A549 treated with DMSO at 1 μM for 4 hours (cell line): ENCODE data around the gene LRP5. TPM values are rescaled to one million over a fixed set of nuclear protein-coding genes. Genes with fewer than 3 reads are reported as not detected.

Source experiments
- total RNA-seq: library from RNA; stranded (reverse); fragments of 200-300 nt; extraction: Qiagen RNA extraction; gene quantifications from 5 replicates; pipeline ENCODE4 v1.2.3, GENCODE V29; 2022; ENCODE audit warnings: low read depth

Gene LRP5
- total RNA-seq: 35.9 to 58.6 TPM (median 47.8 TPM) in 5 replicates

DNA sequence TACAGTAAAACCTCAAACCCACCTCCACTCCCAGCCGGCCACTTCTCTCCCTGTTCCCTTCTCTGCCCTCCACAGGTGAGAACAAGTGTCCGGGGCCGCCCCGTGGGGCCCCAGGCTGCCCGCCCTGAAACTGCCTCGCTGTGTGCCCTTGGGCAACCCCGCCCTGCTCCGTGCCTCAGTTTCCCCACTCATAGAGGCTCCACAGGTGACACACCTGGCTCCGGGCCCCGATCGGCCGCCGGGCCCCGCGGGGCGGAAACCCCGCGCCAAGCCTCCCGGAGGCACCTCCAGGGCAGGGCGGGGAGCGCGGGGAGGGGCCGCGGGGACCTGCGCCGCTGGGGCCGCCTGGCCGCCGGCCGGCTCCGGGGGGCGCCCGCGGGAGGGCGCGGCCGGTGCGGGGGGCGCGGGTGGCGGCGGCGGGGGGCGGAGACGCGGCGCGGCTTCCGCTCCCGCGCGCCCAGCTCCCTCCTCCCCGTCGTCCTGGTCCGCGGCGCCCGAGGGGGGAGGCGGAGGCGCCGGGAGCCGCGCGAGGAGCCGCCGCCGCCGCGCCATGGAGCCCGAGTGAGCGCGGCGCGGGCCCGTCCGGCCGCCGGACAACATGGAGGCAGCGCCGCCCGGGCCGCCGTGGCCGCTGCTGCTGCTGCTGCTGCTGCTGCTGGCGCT, at the start of gene LRP5:
TSS of gene LRP5 (plus strand) at position 475 of the 663 bp plus-strand sequence. CDS start at position 599, 124 bp downstream.

DNA sequence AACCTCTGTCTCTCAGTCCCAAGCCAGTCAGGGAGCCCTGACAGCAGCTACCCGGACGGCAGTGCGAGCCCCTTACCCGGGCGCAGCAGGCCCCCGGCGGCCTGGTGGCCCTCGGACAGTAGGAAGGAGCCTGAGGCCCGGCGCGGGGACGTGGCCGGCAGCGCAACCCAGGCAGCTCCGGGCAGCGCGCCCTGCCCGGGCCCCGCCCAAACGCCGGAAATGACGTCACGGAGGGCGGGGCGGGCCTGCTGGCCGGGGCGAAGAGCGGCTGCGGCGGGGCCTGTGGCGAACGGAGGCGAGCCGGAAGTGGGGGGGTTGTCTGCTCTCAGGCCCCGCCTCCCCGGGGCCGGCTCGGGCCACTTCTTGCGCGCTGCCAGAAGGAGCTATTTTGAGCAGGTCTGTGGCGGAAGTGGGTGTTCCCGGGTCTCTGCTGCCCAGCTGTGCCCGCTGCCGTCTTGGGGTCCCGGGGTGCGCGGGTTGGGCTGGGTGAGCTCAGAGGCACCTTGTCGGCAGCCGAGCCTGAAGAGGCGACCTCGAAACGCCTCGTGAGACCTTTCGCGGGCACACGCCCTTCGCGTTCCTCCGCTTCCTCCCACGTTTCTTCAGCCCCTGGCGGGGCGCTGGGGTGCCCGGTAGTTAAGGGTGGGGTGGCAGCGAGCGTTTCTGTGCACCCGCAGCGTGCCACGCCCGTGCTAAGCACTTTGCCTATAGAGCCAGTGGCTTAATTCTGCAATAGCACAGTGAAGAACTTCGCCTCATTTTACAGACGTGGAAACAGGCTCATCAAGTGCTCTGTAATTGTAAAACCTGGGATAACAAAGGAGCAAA, 40.4 kb upstream of the LRP5 start, which contains the start of gene C11orf24:
TSS of gene C11orf24 (minus strand) at position 193 of the 828 bp plus-strand sequence. CDS start 8,206 bp downstream, outside the sequence.

DNA sequence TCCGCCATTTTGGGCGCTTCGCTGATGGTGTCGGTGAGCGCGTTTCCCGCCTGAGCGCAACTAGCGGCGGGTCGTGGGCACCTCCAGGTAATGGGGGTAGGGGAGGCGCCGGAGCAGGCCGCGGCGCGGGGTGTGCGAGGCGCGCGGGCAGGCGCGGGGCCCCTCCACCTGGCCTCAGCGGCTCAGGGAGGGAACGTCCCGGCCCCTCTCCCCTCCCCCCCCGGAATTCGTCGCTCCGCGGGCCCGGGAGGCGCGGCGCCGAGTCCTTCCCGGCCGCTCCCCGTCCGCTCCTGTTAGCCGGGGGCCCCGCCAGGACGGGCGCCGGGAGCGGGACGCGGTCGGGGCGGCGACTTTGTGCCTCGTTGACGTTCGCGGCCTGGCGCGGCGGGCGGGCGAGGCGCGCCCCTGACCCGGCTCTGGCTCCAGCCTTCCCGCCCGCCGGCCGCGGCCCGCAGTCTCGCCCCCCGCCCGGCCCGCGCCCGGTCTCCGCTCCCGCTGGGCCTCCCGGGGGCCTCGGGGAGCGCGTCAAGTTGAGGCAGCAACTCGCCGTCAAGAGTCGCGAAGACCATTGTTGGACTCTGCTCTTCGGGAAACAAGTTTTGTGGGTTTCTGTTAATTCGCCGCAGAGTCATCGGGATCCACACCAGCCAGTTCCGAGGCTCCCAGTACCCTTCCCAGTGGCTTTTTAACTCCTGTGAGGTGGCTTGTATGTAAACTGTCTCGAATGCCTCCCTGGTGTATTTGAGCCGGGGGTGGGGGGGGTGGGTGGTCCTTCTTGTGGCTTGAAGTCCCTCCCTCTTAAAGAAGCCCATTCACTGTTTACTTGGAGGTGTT, 148.6 kb downstream of the LRP5 start, which contains the start of gene PPP6R3:
TSS of gene PPP6R3 (plus strand) at position 12 of the 834 bp plus-strand sequence. CDS start 76,913 bp downstream, outside the sequence.

Other genes with a start within 250 kb of the LRP5 start
- gene CHKA, start 191.2 kb upstream of the LRP5 start, total RNA-seq: 25.6 to 29.4 TPM (median 26.3 TPM) in 5 replicates
- gene KMT5B, start 99.3 kb upstream of the LRP5 start, total RNA-seq: 19.7 to 23.7 TPM (median 21.5 TPM) in 5 replicates
- 56.9 to 62.4 TPM (median 59.9 TPM) in 5 replicates for gene C11orf24, start 40.6 kb upstream of the LRP5 start, total RNA-seq
- gene PPP6R3, start 148.2 kb downstream of the LRP5 start, total RNA-seq: 48.9 to 68.0 TPM (median 63.4 TPM) in 5 replicates